Measurements from ENCODE around the gene POLDIP2. TPM values are rescaled to one million over a fixed set of nuclear protein-coding genes. Genes with fewer than 3 reads are reported as not detected.

Gene POLDIP2
- total RNA-seq, 2 donors from 2014 or later, result 50.8 to 54.4 TPM

DNA sequence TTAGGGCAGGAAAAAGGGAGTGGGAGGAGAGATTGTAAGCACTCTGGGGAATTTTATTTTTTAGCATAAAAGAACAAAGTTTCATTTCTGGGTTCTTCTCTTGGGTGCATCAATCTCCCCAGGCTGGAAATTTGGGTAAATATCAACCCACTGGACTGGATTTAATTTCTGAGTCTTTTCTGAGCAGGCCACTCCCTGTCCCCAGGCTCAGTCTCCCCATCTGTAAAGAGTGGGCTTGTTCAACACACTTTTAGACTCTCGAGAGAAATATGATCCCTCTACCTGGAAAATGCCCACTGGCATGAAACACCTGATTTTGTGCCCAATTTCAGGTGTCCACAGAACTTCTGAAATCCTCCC lies 13.4 kb upstream of the POLDIP2 start:
- Histone ChIP-seq H3K36me3 (replicated peaks in 1 of 2; ENCODE audit: insufficient read depth in 1 of 2, low read depth in 2 of 2) (no peaks in the 10 kb centered on the region), H3K27me3 (no peaks in the 10 kb centered on the region), H3K27ac (peak overlapping the region; percentile 25 to 82 (median 60)), H3K4me3 (no peak overlapping the region), H3K4me1 (peaks cover 40% of the 10 kb centered on the region), H3K9me3 (no peaks in the 10 kb centered on the region)
- DNase-seq, result no peak
- intact Hi-C loops (cut with DNase I), result no loop called here
- WGBS, 2 donors, result 14 to 32% methylated on average over 1 of the region's 1 CpG
- TF ChIP-seq, protein P1, sequence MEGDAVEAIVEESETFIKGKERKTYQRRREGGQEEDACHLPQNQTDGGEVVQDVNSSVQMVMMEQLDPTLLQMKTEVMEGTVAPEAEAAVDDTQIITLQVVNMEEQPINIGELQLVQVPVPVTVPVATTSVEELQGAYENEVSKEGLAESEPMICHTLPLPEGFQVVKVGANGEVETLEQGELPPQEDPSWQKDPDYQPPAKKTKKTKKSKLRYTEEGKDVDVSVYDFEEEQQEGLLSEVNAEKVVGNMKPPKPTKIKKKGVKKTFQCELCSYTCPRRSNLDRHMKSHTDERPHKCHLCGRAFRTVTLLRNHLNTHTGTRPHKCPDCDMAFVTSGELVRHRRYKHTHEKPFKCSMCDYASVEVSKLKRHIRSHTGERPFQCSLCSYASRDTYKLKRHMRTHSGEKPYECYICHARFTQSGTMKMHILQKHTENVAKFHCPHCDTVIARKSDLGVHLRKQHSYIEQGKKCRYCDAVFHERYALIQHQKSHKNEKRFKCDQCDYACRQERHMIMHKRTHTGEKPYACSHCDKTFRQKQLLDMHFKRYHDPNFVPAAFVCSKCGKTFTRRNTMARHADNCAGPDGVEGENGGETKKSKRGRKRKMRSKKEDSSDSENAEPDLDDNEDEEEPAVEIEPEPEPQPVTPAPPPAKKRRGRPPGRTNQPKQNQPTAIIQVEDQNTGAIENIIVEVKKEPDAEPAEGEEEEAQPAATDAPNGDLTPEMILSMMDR (IDR thresholded peaks at IDR 0.05), result no peak
- no peak for TF ChIP-seq POLR2A (IDR thresholded peaks at IDR 0.05)
- peak; percentile 12 for ATAC-seq

DNA sequence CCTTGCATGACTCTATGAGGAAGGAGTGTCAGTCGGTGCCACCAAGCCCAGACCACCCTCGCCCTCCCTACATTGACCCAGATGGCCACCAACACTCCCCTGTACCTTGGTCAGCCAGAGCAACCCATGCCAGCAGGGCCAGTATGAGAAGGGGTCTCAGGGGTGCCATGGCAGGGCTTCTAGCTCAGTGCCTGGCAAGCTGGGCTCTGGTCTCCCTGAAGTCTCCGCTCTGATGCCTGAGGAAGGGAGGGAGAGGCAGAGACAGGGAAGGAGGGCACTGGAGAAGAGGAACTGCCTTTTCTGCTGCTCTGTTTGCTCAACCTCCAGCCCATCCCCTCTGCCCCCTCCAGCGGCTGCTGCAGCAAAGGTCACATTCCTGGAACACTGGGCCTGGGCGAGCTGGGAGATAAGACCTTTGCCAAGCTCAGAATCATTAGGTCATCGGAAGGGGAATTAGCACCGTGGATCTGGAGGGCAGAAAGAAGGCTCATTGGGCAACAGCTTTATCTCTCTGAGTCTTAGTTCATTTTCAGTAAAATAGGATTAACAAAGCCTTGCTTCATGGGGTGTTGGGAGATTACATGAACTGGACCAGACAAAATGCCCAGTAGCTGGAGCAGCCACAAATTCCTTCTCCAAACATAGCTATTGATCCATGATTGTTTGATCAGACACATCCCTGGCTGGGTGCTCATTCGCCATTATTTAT lies 12.9 kb upstream of the POLDIP2 start, which contains the start of gene VTN:
TSS of gene VTN (minus strand) at position 273 of the 709 bp plus-strand sequence. CDS start at position 169, 104 bp downstream.
- TF ChIP-seq, protein P1 (IDR thresholded peaks at IDR 0.05), result peak in 3 of 7 experiments; percentile 7 to 23 (median 18)
- TF ChIP-seq POLR2A (IDR thresholded peaks at IDR 0.05), result no peak
- peak; percentile 80 for ATAC-seq
- Histone ChIP-seq H3K27me3 (no peaks in the 10 kb centered on the region), H3K9me3 (no peaks in the 10 kb centered on the region), H3K4me1 (peaks cover 40% of the 10 kb centered on the region), H3K36me3 (replicated peaks in 1 of 2; ENCODE audit: insufficient read depth in 1 of 2, low read depth in 2 of 2) (no peaks in the 10 kb centered on the region), H3K4me3 (no peak within 1 kb of the TSS), H3K27ac (peak within 1 kb of the TSS; percentile 25 to 82 (median 60))
- WGBS, 2 donors, result 4 to 17% methylated on average over 4 to 8 of the region's 8 CpGs
- intact Hi-C loops (cut with DNase I), result no loop called here
- peak; percentile 64 to 84 (median 75) for DNase-seq

DNA sequence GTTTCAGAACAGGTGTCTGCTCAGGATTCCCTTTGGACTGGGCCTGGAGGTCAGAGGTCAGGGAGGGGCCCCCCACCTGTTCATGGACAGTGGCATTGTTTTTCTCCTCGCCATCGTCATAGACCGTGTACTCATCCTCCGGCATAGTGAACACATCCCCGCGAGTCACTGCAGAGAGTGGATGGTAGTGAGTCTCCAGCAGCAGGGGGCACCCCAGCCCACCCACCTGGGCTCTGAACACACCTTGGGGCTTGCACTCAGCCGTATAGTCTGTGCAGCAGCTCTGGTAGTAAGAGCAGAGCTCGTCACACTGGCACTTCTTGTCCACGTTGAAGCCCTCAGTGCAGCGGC lies 12.3 kb upstream of the POLDIP2 start:
- H3K4me3 ChIP-seq, result no peak overlapping the region
- peaks cover 40% of the 10 kb centered on the region for H3K4me1 ChIP-seq
- H3K36me3 ChIP-seq (replicated peaks in 1 of 2; ENCODE audit: insufficient read depth in 1 of 2, low read depth in 2 of 2), result no peaks in the 10 kb centered on the region
- peak overlapping the region in 3 of 4 donors; percentile 48 to 82 (median 72) for H3K27ac ChIP-seq
- ATAC-seq, result no peak
- no peak for DNase-seq
- H3K27me3 ChIP-seq, result no peaks in the 10 kb centered on the region
- 68 to 86% methylated on average over 7 to 10 of the region's 10 CpGs for WGBS, 2 donors
- intact Hi-C loops (cut with DNase I), result no loop called here
- H3K9me3 ChIP-seq, result no peaks in the 10 kb centered on the region
- no peak for TF ChIP-seq POLR2A (IDR thresholded peaks at IDR 0.05)
- TF ChIP-seq, protein P1 (IDR thresholded peaks at IDR 0.05), result no peak

DNA sequence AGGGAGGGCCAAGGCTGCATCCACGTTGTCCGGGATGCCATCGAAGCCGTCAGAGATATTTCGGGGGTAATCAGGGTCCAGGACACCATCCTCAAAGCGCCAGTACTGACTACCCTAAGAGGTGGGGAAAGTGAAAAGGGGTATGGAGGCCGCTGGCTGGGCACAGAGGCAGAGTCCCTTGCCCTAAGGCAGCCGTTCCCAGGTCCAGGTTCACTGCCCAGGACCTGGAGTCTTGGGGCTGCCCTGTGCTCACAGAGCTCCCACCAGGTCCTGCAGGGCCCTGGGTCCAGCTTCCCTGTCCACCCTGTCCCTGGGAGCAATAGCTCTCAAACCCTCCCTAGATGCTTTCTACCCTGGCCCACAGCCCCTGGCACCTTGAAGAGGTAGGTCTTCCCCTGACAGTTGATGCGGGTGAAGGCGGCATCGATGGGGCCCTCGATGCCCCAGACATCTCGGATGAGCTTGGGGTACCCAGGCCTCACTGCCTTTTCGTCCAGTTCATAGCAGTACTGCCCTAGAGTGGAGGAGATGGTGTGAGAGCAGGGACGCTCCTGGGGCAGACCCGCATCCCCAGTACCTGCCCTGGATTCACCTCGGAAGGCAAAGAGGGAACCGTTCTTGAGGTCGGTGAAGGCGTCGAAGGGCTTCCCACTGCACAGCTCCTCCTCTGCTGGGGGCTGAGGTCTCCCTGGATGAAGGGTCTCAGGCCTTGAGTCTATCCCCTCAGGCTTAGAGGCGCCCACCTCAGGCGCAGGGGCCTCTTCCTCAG lies 11.8 kb upstream of the POLDIP2 start:
- WGBS, 2 donors, result 90 to 93% methylated on average over 11 to 22 of the region's 23 CpGs
- intact Hi-C loops (cut with DNase I), result no loop called here

More for the DNA sequence above, 11.8 kb upstream of the POLDIP2 start:
- H3K9me3 ChIP-seq, result no peaks in the 10 kb centered on the region
- no peak for TF ChIP-seq POLR2A (IDR thresholded peaks at IDR 0.05)
- TF ChIP-seq, protein P1 (IDR thresholded peaks at IDR 0.05), result no peak
- no peaks in the 10 kb centered on the region for H3K27me3 ChIP-seq
- H3K27ac ChIP-seq, result peak overlapping the region in 2 of 4 donors; percentile 72 to 82
- H3K4me3 ChIP-seq, result no peak overlapping the region
- DNase-seq, result no peak
- no peaks in the 10 kb centered on the region for H3K36me3 ChIP-seq (replicated peaks in 1 of 2; ENCODE audit: insufficient read depth in 1 of 2, low read depth in 2 of 2)
- H3K4me1 ChIP-seq, result peaks cover 40% of the 10 kb centered on the region
- no peak for ATAC-seq
